Embryonic facial prominence (tissue), 1 donor: Measurements from ENCODE around the gene RAD51B.

Source experiments
- DNase-seq: peaks from one replicate; pipeline ENCODE4 v3.0.0-alpha.2; 2016; ENCODE audit errors: extremely low spot score

Gene RAD51B

DNA sequence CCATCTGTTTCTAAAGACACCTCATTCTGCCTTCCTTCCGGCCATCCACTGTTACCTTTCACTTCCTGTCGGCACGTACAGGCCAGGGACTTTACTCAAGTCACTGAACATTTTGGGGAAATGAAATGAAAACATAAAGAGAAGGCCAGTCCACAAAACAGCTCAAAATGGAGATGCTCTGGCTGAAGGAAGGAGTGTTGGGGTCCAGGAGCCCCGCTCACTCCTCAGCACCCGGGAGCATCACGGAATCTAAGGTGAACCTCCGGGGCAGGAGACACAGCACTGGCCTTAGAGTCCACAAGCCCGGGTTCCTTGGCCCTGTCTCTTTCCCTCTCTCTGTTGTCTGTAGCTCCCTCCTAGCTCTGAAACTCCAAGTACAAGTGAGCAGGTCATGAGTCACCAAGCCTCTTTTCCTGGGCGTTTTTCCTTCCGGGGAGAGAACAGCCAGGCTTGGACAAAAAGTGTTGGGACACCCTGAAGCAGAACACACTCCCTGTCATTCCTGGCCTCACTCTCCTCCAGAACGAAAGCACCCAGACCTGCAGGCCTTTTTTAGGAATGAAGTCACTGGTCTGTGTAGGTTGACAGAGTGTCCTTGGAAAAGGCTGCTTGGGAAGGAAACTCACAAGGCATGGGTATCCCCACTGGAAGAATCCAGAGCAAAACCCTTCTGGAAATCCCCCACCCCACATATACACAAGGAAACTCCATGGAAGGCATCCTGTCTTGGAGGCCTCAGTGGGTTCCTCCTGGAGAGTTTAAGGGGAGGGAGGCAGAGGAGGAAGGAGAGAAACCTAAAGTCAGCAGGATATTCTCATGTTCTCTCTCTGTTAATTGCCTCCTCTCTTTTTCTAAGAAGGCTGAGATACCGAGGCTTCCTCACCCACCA is 728.0 kb downstream of the RAD51B start:
- DNase-seq: no peak

DNA sequence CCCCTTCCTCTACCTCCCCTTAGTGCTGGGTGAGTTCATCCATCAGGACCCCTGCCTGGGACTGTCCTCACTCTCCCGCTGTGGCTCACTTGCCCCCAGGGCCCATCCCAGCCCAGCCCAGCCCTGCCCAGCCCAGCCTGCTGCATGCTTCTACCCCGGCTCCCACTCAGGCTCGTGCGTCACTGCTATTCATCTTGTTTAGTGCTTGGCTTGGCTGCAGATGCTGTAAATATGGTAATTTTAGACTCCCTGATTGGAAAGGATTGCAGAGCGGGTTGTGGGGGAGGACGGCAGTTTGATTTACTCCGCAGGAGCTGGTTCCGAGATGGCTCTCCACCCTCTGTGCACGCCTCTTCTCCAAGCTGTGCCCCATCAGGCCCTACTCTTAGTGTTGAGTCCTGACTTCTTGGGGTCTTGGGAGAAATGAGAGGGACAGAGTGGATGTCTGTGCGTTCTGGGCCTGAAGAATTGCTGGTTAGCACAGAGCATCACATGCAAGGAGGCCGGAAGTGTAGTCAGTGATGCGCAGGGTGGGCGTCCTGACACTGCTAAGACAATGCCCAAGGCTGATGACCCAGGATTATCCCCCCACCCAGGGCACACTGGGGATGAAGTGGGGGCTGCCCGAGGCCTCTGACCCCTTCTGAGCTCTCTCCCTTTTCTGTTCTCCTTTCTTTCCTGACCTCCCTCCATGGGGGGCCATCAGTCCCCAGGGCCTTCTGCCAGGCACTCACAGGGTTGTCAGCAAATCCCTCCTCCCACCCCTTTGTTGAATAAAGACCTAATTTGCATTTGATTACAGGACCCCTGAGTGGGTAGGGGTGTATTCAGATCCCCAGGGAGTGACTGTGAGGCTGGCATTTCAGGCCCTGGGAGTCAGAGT is 728.9 kb downstream of the RAD51B start:
- DNase-seq: peak; percentile 88

DNA sequence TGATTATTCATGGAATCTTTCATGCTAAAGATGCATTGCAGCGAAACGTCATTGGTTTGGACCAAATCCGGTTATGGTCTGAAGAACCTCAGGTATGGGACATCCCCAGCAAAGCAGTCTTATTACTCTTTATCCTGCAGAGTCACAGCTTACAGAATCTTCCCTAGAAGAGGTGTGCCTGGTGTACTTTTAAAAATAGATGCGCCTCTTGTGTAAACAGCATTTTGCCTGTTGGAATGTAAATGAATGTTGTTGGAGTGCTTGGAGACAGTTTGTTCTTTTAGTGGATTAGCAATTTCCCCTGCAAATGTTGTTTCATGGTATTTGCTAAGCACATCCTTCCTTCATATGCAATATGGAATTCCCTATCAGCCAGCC is 730.7 kb downstream of the RAD51B start:
- DNase-seq: no peak

DNA sequence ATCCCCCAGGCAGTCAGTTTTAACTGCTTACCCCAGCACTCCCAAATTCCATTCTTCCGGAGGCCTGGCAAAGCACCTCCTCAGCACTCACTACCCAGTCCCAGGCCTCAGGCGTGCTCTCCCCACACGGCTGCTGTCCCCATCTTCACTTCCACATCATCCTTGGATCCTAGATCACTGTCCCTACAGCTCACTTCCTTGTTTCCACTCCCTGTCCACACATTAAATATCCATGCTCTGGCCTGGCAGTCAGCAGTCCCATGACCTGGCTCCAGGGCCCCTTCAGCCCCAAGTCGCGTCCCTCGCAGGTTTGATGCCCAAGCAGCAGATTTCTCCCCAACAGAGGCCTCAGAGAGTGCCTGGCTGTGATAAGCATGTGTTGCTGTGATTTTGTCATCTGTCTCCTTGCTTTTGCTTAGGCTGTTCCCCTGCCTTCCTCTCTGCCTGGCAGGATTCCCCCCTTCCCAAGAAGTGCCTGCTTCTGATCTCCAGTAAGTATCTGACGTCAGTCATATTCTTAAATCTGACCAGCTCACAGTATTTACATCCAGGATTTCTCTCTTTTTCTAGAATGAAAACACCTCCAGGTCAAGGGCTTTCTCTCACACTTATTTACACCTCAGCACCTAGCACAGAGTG is 731.6 kb downstream of the RAD51B start:
- DNase-seq: no peak

DNA sequence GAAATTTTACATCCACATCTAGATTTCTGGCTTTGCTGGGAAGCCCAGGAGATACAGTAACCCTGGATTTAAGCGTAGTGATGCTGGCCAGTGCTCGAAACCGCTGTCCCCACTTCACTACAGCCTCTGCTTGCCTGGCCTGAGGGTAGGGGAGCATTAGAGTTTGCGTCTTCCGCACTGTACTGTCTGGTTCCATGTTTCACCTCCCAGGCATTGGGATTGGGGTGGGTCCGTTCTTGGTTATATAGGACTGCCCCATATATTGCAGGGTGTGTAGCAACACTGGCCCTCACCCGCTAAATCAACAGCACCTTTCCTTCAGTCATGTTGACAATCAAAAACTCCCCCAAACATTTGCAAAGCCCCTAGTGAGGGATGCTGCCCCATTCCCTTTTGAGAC is 732.5 kb downstream of the RAD51B start:
- no peak for DNase-seq

DNA sequence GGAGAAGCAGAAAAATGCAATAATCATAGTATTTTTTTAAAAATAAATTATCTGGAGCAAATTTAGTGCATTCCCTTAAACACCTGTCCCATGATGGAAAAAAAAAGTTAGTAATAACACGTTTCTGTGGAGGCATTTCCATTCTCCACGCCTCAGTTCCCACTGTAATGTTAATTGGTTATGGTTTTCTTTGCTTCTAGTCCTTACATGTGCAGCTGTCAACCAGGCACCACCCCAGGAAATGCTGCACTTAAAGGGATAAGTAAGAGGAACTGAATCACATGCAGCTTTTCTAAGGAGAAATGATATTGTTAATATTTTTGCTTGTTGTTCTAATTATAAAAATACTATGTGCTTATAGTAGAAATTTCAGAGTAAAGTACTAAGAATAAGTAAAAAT is 733.0 kb downstream of the RAD51B start:
- DNase-seq: peak; percentile 45

DNA sequence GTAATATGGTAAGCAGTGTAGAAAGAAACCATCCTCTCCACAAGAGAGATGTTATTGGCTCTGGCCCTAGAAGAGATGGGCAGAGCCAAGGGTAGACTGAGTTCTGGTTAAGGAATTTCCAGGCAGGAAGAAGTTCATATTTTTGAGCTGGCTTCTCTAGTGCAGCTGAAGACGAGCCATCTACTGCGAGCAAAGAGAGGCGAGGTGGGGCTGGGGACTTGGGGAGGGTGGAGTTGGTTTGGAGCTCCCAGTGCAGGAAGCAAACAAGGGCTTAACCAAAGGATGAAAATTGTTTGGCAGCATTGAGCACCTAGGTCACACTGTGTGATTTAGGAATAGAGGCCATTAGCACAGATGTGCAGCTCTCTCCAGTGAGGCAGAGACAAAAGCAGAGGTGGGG is 733.7 kb downstream of the RAD51B start:
- no peak for DNase-seq

DNA sequence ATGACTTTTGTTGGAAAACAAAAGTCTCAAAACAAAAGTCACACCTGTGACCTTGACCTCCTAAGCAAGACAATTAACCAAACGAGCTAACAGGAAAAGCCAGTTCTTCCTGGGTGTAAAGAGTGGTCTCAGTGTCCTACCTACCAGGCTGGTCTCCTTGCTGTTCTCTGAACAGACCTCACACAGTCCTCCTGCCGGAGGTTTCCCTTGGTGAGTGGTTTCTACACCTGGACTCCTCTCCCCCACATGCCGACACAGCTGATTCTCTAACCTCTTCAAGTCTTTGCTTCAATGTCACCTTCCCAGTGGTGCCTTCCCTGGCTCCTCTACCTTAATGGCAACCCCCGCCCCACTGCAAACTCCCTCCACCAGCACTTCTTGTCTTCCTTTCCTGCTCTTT is 734.7 kb downstream of the RAD51B start:
- no peak for DNase-seq

DNA sequence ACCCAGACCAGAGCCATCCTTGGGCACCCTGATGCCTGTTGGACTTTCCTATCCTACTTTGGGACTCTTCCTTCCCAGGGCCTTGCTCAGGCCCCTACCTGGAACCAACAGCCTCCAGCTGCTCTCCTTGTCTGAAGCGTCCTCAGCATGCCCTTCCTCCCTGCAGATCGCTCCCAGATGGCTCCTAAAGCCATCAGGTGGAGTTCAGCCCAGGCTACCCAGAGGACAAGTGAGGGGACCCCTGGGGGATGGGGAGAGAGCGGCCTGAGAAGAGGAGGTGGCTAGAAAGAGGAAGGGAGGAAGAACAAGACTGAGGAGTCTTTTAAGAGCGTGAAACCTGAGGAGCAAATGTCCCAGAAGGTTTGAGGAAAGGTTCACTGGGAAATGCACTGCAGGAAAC is 736.7 kb downstream of the RAD51B start:
- no peak for DNase-seq

DNA sequence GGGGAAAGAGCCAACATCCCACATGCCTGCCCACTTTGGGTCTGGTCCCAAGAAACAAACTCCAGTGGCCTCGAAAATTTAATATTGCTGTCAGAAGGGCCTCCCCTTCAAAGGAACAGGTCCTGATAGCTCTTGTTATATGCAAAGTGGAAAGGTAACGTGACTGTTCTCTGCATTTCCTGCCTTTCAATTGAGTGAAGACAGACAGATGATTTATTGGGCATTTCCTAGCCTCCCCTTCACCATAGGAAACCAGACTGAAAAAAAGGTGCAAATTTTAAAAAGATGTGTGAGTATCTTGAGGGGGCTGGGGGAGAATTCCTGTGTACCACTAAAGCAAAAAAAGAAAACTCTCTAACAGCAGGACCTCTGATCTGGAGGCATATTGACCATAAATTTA is 738.1 kb downstream of the RAD51B start:
- no peak for DNase-seq

DNA sequence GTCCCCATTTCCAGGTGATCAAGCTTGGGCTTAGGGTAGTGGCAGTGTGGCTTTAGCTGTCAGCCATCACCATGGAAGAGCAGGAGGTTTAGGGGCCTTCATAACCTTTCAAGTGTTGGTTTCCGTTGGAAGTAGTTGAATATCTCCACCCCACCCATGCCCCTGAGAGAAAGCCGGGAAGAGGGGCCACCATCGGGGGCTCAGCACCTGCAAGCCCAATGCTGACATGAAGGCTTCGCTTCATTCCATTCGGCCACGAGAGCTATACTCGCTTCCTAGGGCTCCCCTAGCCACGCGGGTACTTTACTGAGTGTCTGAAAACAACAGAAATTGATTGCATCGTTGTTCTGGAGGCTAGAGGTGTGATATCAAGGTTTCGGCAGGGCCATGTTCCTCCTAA is 738.5 kb downstream of the RAD51B start:
- no peak for DNase-seq

DNA sequence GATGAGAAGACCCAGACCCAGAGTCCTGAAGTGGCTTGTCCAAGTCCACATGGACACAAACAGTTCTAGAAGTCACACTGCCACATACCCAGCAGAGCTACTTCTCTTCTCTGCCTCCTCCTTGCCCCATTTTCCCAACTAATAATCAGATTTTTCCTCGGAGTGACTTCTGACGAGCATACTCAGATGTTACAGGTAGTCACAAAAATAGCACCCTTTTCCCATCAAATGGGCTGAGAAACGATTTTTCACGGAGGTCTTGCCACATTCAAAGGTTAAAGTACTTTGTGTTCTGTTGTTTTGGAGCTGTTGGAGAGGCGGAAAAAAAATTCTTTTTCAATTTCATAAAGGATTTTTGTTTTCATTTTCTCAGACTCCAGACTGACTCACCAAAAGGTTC is 740.4 kb downstream of the RAD51B start:
- DNase-seq: no peak

DNA sequence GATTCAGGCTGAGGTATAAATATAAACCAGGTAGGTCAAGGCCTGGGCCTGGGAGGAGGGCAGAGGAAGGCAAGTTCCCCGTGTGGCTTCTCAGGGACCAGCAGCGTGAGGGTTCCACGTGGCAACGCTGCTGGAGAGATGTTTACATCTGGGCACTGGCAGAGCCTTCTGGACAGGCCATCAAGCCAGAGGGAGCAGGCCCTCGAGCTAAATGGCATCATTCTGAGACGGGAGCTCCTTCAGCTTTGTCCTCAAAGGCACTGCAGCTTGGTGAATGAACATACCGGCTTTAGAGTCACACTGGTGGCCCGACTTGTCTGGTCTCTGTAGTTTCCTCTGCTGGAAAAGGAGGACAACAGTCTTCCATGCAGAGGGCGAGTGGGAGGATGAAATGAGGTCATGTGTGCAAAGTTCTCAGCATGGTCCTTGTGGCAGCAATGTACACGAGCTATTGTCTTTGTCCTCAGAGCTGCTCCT is 742.0 kb downstream of the RAD51B start:
- DNase-seq: no peak

DNA sequence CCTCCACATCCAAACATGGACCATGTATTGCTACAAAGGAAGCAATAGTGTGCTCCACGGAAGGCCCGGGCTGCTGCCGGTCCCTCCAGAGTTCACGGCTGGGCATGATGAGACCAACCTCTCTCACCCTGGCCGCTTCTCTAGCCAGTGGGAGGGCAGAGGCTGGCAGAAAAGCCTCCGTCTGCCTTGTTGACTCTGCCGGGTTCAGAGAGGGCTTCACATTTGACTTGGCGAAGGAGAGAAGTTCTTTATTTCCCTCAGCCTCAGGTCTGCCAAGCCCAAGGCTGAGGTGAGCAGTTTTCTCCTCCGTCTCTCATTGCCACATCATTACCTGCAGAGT is 743.3 kb downstream of the RAD51B start:
- DNase-seq: no peak

DNA sequence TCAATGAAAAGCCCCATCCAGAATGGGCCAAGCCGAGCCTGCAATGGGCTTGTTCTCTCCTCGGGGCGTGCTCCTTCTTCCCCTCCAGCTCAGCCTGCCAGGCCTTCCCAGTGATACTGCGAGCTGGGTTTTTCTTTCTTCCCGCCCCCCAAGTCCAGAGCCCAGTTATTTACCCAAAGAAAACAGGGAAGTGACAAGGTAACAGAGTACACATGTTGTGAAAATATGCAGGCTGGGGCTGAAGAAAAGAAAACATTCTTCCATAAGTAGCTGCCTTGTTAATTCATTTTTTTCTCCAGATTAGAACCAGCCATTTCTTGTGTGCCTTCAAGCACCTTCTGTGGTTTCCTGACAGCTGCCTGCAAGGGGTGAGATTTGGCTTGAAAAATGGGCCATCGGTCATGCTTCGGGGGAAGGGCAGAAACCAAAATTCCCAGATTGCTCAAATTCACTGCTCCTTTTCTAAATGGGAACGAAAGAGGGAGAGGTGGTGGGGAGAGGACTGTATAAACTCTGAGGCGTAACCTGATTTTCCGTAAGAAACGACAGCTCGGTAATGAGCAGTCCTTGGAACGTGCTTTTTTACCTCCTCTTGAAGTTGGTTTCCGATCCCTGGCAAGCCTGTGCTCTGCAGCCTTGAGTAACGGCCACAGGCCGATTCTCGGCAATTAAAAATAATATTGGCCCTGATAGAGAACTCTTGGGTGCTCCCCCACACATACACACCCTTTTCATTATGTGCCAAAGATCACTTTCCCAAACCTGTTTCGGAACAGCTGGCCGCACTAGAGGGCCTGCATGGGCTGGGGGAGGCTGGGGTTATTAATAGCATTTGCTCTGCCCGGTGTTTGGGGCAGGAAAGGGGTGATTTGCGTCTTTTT is 743.9 kb downstream of the RAD51B start:
- peak; percentile 71 for DNase-seq

DNA sequence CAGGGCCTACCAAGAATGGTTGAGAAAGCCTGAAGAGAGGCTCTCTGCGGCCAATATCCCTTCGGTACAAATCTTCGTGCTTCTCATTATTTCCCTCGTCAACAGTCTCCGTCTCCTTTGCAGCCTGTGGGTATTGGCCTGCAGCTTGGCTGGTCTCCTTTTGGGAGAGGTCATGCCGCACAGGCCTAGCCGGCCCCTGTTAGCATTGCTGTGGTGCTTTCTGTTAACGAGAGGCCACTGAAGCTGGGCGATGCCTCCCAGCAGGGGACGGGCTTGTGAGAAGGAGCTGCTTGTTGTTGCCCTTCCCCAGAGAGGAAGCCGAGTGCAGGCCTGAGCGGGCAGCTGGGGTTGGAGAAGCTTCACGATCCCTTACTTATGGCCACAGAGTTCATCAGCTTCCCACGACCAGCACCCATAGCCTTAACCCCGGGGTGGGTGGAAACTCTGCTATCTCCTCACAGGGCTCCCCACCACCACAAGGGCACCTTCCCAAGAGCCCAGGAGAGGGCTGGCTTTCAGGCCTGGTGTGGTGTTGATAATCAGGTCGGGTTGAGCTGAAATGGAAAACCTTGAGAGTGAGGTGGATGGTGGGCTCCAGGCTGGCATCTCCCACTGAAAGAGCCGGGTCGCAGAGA is 744.7 kb downstream of the RAD51B start:
- DNase-seq: no peak

DNA sequence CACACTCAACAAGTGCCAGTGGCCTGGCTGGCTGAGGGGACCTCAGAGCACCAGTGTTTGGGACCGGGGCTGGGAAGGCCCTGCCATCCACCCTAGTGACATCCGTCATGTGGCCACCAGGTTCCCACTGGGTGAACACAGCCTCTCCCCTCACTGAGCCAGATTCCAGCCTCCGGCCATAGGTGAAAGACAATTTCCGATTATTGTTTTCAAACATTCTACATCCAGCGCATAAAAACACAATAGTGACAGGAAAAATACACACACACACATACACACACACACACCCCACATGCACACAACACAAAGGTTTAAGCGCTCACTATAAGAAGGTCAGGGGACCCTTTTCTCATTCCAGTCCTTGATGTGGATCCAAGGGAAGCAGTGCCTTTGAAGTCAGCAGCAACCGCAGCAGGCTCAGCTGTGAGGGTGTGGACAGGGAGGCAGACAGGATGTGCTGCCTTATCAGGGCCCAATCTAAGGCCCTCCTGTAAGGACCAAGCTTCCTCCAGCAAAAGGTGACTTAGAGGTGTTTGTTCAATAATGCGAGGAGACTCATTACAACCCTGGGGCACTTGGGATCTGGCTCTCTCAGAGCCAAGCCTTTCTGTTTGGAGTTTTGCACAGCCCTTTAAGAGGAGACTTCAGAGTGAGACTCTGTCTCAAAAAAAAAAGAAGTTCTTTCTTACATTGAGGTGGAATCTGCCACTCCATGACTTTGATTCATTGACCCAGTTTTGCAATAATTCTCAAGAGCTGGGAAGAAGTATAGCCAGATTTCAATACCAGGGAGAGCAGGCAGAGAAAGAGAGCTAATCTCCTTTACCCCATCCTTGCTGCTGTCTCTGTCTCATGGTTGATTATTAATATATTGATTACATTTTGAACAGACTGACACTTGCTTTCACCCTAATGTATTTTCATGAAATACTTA is 745.5 kb downstream of the RAD51B start:
- no peak for DNase-seq

DNA sequence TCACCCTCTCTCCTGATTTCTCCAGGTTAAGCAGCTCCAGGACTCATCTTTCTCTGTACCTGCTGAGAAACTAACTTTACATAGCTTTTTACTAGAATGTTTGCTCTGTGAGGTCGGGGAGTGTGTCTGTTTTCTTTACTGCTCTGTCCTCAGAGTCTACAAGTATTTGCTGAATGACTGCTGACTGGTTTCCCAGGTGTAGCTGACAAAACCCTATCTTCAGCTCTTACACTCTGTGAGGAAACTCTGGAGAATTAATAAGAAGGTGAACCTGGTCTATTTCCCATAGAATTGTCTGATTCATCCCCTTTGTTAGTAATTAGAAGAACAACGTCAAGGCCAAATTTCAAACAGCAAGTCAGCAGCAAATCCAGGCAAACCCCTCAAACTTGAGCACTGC is 746.5 kb downstream of the RAD51B start:
- DNase-seq: no peak

DNA sequence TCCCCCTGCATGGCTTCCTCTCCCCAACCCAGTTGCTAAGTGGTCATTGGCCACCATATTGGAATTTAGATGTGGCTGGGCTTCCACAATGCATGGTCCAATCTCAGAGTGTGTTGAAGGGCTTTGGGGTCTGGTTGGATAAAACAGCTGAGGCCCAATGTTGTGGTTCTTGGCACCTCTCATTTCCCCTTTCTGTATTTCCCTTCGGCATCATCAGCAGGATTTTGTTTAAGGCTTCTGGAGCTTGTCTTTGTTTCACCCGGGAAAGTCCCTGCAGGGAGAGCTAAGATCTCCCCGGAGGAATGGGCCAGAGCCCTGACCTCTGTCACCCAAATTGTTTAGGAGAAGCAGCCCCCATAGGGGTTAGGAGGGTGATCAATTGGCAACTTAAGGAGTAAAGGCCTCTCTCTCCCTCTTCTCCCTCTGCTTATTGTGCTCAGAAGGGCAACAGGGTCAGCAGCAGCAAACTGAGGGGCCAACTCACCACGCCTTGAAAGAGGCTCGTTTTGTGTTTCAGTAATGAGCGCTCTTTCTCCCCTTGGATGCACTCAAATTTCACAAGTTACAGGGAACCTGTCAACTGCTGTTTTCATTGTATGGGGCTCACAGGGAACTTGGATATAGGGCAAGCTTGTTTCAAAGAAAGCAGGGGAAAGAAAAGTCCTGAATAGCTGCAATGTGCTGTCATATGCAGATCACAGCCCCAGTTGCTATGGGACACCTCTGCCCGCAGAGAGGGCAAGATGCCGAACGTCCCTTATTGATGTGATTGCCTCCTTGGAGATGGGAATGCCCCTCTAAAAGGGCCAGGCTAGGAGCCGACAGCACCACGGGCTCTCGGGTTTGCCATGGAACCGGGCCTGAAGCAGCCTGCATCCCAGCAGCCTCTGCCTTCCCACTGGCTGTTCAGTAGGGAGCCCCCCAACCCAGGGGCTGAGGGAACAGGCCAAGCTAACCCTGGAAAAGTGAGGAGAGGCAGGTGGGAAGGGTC is 749.6 kb downstream of the RAD51B start:
- no peak for DNase-seq
